Panc1 (cell line): ENCODE data around the gene UCP3. TPM values are rescaled to one million over a fixed set of nuclear protein-coding genes. Genes with fewer than 3 reads are reported as not detected.

Source experiments
- ATAC-seq: fragments of 200-7000 bp; cut with Tn5 transposase; 2 replicates; pipeline ENCODE4 v1.9.1; 2020; ENCODE audit warnings: mild to moderate bottlenecking, moderate library complexity
- BruUV-seq: library from RNA; stranded (reverse); fragments of 400-500 nt; replicated peaks from 2 replicates; lab custom pipeline; 2021; lab: Mats Ljungman, UMichigan
- CTCF ChIA-PET: fragments of 300-600 bp; sonication (Branson Sonifier 250); formaldehyde crosslinking; loops from one replicate; lab custom pipeline; 2022; ENCODE audit warnings: antibody characterized with exemption; lab: Charles Lee
- POLR2A ChIA-PET: fragments of 300-600 bp; sonication (Branson Sonifier 250); formaldehyde crosslinking; loops from one replicate; lab custom pipeline; 2022; ENCODE audit warnings: antibody characterized with exemption; lab: Charles Lee
- DNase-seq: peaks from one replicate; pipeline ENCODE4 v3.0.0-alpha.2; 2010; ENCODE audit warnings: low read depth, low spot score
- H3K27ac ChIP-seq: 2 replicates; pipeline ENCODE4 v1.5.1; 2011; ENCODE audit warnings: mild to moderate bottlenecking, low read length, inconsistent platforms
- H3K27me3 ChIP-seq: fragments of 200-500 bp; sonication (Bioruptor generic); 2 replicates; pipeline ENCODE4 v1.6.0; 2014; ENCODE audit warnings: low read length, inconsistent platforms; ENCODE audit not compliant: control insufficient read depth, insufficient read depth
- H3K36me3 ChIP-seq: fragments of 200-500 bp; sonication (Bioruptor generic); 2 replicates; pipeline ENCODE4 v1.5.1; 2014; ENCODE audit warnings: inconsistent platforms, mild to moderate bottlenecking, low read length, moderate library complexity; ENCODE audit not compliant: control insufficient read depth, insufficient read depth
- H3K4me1 ChIP-seq: 2 replicates; pipeline ENCODE4 v1.5.1; 2011; ENCODE audit warnings: inconsistent platforms, mild to moderate bottlenecking, low read length, moderate library complexity; ENCODE audit not compliant: control insufficient read depth, insufficient read depth
- H3K4me3 ChIP-seq, 2 experiments: 2 replicates each; pipeline ENCODE4 v1.5.1; 2011 to 2012; ENCODE audit warnings: low read depth in 2 of 2, low read length in 2 of 2, mild to moderate bottlenecking in 2 of 2, inconsistent platforms in 1 of 2, moderate library complexity in 1 of 2
- H3K9me3 ChIP-seq: fragments of 200-500 bp; sonication (Bioruptor generic); 2 replicates; pipeline ENCODE4 v1.5.1; 2014; ENCODE audit warnings: low read depth, mild to moderate bottlenecking, inconsistent platforms, low read length, moderate library complexity; ENCODE audit not compliant: control insufficient read depth, insufficient read depth
- CTCF ChIP-seq: fragments of 450-650 bp; IDR thresholded peaks from 2 replicates; pipeline ENCODE4 v1.5.1; 2017; ENCODE audit warnings: mild to moderate bottlenecking
- POLR2AphosphoS5 ChIP-seq: IDR thresholded peaks from 2 replicates; pipeline ENCODE4 v1.6.1; 2012; ENCODE audit warnings: mild to moderate bottlenecking, low read depth, low read length, moderate library complexity
- SIN3A ChIP-seq: IDR thresholded peaks from 2 replicates; pipeline ENCODE4 v1.6.1; 2012; ENCODE audit warnings: low read depth, mild to moderate bottlenecking, low read length, moderate library complexity, borderline replicate concordance; ENCODE audit not compliant: insufficient read depth
- TCF7L2 ChIP-seq: IDR thresholded peaks from 2 replicates; pipeline ENCODE4 v1.6.1; 2011; ENCODE audit warnings: mild to moderate bottlenecking, low read depth, low read length, inconsistent platforms
- in situ Hi-C: cut with HindIII; loops from 2 replicates; pipeline ENCODE4 v1.10.0; 2016; ENCODE audit warnings: low sequenced_read_pairs, low pct_unique_long_range_greater_than_20kb
- intact Hi-C: fragments of 100-400 bp; cut with micrococcal nuclease; formaldehyde crosslinking; loops from one replicate; pipeline ENCODE4 v1.10.0; 2022; ENCODE audit not compliant: unreplicated experiment
- total RNA-seq: library from RNA; stranded (reverse); gene quantifications from one replicate; pipeline ENCODE4 v1.2.1, GENCODE V29; 2021; ENCODE audit not compliant: unreplicated experiment
- TF ChIP-seq, protein P1 (sequence below), 2 experiments: IDR thresholded peaks; 2 replicates each; pipeline ENCODE4 v1.6.1; 2011 to 2012; ENCODE audit warnings: low read depth in 2 of 2, control low read depth in 1 of 2, low read length in 1 of 2, mild to moderate bottlenecking in 1 of 2, moderate library complexity in 1 of 2; ENCODE audit not compliant: insufficient read depth in 1 of 2

The UCP3 gene
- total RNA-seq, 1 experiment from 2014 or later: 0.46 TPM

DNA sequence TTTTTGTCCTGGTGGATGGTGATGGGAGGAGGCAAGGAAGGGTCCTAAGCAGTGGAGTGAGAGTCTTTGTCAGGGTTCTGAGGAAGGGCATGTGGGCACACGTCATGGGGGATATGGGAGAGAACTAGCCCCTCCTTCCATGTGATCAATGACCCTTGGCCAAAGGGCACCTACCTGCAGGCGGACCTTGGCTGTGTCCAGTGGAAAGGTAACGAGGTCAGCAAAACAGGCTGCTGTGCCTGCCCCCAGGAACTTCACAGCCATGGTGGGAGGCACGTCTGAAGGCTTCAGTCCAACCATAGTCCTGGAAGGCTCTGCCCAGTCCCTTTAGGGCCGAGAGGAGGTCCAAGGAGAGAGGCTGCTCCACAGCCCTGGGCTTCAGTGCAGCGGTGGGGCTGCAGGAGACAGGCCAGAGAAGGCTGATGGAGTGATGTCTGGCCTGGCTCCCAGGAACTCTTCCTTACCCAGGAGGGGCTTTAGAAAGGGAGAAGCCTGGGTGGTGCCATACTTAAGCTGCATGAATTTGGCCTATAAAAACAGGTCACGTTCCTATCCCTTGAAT is 2.1 kb downstream of the UCP3 start:
- ChIA-PET CTCF (no interaction called here), POLR2A (no interaction called here)
- intact Hi-C loops (no loop called here), in situ Hi-C loops (no loop called here)
- Histone ChIP-seq H3K4me3 (no peak overlapping the region), H3K27ac (no peak overlapping the region), H3K27me3 (no peaks in the 10 kb centered on the region), H3K4me1 (no peaks in the 10 kb centered on the region), H3K36me3 (no peaks in the 10 kb centered on the region), H3K9me3 (no peaks in the 10 kb centered on the region)
- TF ChIP-seq TCF7L2: no peak
- TF ChIP-seq CTCF: no peak
- TF ChIP-seq POLR2AphosphoS5: no peak
- TF ChIP-seq, protein P1, sequence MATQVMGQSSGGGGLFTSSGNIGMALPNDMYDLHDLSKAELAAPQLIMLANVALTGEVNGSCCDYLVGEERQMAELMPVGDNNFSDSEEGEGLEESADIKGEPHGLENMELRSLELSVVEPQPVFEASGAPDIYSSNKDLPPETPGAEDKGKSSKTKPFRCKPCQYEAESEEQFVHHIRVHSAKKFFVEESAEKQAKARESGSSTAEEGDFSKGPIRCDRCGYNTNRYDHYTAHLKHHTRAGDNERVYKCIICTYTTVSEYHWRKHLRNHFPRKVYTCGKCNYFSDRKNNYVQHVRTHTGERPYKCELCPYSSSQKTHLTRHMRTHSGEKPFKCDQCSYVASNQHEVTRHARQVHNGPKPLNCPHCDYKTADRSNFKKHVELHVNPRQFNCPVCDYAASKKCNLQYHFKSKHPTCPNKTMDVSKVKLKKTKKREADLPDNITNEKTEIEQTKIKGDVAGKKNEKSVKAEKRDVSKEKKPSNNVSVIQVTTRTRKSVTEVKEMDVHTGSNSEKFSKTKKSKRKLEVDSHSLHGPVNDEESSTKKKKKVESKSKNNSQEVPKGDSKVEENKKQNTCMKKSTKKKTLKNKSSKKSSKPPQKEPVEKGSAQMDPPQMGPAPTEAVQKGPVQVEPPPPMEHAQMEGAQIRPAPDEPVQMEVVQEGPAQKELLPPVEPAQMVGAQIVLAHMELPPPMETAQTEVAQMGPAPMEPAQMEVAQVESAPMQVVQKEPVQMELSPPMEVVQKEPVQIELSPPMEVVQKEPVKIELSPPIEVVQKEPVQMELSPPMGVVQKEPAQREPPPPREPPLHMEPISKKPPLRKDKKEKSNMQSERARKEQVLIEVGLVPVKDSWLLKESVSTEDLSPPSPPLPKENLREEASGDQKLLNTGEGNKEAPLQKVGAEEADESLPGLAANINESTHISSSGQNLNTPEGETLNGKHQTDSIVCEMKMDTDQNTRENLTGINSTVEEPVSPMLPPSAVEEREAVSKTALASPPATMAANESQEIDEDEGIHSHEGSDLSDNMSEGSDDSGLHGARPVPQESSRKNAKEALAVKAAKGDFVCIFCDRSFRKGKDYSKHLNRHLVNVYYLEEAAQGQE (IDR thresholded peaks at IDR 0.05; ENCODE audit: insufficient read depth in 1 of 2, low read depth in 2 of 2, low read length in 1 of 2): no peak
- no peak for TF ChIP-seq SIN3A
- ATAC-seq (no peak), DNase-seq (no peak)
- no TSS peak for BruUV-seq

- no peak overlapping the region for H3K4me3 ChIP-seq
- ChIA-PET CTCF (no interaction called here), POLR2A (no interaction called here)
- H3K4me1 ChIP-seq: no peaks in the 10 kb centered on the region
- intact Hi-C loops: no loop called here
- no TSS peak for BruUV-seq
- H3K36me3 ChIP-seq: no peaks in the 10 kb centered on the region
- TF ChIP-seq CTCF (no peak), POLR2AphosphoS5 (no peak), TCF7L2 (no peak), SIN3A (no peak)
- TF ChIP-seq, protein P1 (IDR thresholded peaks at IDR 0.05; ENCODE audit: insufficient read depth in 1 of 2, low read depth in 2 of 2, low read length in 1 of 2): no peak
- no peak for ATAC-seq
- H3K27ac ChIP-seq: no peak overlapping the region
- no peaks in the 10 kb centered on the region for H3K27me3 ChIP-seq
- DNase-seq: no peak
- no peaks in the 10 kb centered on the region for H3K9me3 ChIP-seq
- in situ Hi-C loops: no loop called here
Observed at GRCh38 chr11:74005721-74006517, 3.0 kb downstream of the UCP3 start.
